Lung (tissue), 16 donors: ENCODE data around the gene AFG1L. TPM values are rescaled to one million over a fixed set of nuclear protein-coding genes. Genes with fewer than 3 reads are reported as not detected.
"Not testable (repeated sequence)": the region's sequence is repeated elsewhere in the genome, so short reads cannot be mapped to it uniquely, and the experiment has no call there.

ENCODE experiments used
- ATAC-seq: fragments of 200-7000 bp; cut with Tn5 transposase; one replicate; pipeline ENCODE4 v1.9.1; 2020; ENCODE audit warnings: moderate number of reproducible peaks; ENCODE audit not compliant: insufficient read depth, low FRiP score
- DNase-seq, 3 donors: peaks; one replicate each; pipeline ENCODE4 v3.0.0-alpha.2; 2013 to 2017
- H3K27ac ChIP-seq, 2 donors: one replicate each; pipeline ENCODE4 v1.5.1; 2013; ENCODE audit warnings: mild to moderate bottlenecking in 2 of 2, moderate library complexity in 2 of 2, control low read depth in 1 of 2, inconsistent platforms in 1 of 2, low read depth in 1 of 2, low read length in 1 of 2
- H3K27me3 ChIP-seq, 3 donors: one replicate each; pipeline ENCODE4 v1.5.1; 2013; ENCODE audit warnings: low read length in 2 of 3; ENCODE audit not compliant: control insufficient read depth in 3 of 3, insufficient read depth in 3 of 3
- H3K36me3 ChIP-seq, 4 donors: one replicate each; pipeline ENCODE4 v1.5.1; 2013; ENCODE audit warnings: low read length in 4 of 4, mild to moderate bottlenecking in 1 of 4, moderate library complexity in 1 of 4; ENCODE audit not compliant: control insufficient read depth in 4 of 4, insufficient read depth in 4 of 4
- H3K4me1 ChIP-seq, 5 donors: one replicate each; pipeline ENCODE4 v1.5.1; 2013; ENCODE audit warnings: low read length in 5 of 5, mild to moderate bottlenecking in 2 of 5, moderate library complexity in 1 of 5; ENCODE audit not compliant: control insufficient read depth in 5 of 5, insufficient read depth in 5 of 5
- H3K4me3 ChIP-seq: one replicate; pipeline ENCODE4 v1.5.1; 2013; ENCODE audit warnings: mild to moderate bottlenecking, control low read depth, moderate library complexity
- H3K9ac ChIP-seq, 2 donors: one replicate each; pipeline ENCODE4 v1.5.1; 2013; ENCODE audit warnings: low read length in 2 of 2, control low read depth in 1 of 2; ENCODE audit not compliant: insufficient read depth in 1 of 2
- H3K9me3 ChIP-seq, 4 donors: one replicate each; pipeline ENCODE4 v1.5.1; 2013; ENCODE audit warnings: low read length in 3 of 4, mild to moderate bottlenecking in 1 of 4, moderate library complexity in 1 of 4; ENCODE audit not compliant: control insufficient read depth in 4 of 4, insufficient read depth in 3 of 4
- CTCF ChIP-seq: IDR thresholded peaks from 2 replicates; pipeline ENCODE4 v1.5.1; 2012; ENCODE audit warnings: mild to moderate bottlenecking; ENCODE audit errors: control extremely low read depth, extremely low read depth
- WGBS, 2 donors: extraction: QIAGEN DNeasy Blood & Tissue Kit; methylation state at CpG; one replicate each; pipeline ENCODE4 v1.1.7; 2013; 5-methylcytosine and 5-hydroxymethylcytosine counted together
- long read RNA-seq, 5 donors: transcript quantifications; one replicate each; lab custom pipeline, GENCODE V29; 2026
- polyA plus RNA-seq, 2 donors: library from polyadenylated mRNA; stranded (reverse); fragments of 200-250 nt; gene quantifications; one replicate each; pipeline ENCODE4 v1.2.1, GENCODE V29; 2013
- total RNA-seq, 2 donors: library from RNA; depleted of rRNA in 1 of 2; stranded (reverse); fragments of >200 nt in 1 of 2; gene quantifications; one replicate each; pipeline ENCODE4 v1.2.1, GENCODE V29; 2014 to 2021
- donor health status: control.
- donor health status: control.
- donor health status: Bipolar disorder and iron deficiency.
- donor health status: healthy.
- donor health status: DM: yes; HTN: yes; CAD: no.

AFG1L gene
- total RNA-seq (1 to 10 TPM; 8.8 to 9.5 TPM), polyA plus RNA-seq (1 to 10 TPM; 2.0 to 2.1 TPM)
- long read RNA-seq, donor 1, full-length matches to known transcripts = 1 of 1 reads
- long read RNA-seq, donor 1, partial matches to known transcripts = 0 of 1 reads
- long read RNA-seq, donor 1, other reads (novel, unspliced or antisense) = 0 of 1 reads
- long read RNA-seq, donor 2, full-length matches to known transcripts = 1 of 1 reads
- long read RNA-seq, donor 2, partial matches to known transcripts = 0 of 1 reads
- long read RNA-seq, donor 2, other reads (novel, unspliced or antisense) = 0 of 1 reads
- long read RNA-seq, donor 3, full-length matches to known transcripts = 2 of 2 reads
- long read RNA-seq, donor 3, partial matches to known transcripts = 0 of 2 reads
- long read RNA-seq, donor 3, other reads (novel, unspliced or antisense) = 0 of 2 reads
- long read RNA-seq, donor 4 = 0 reads
- long read RNA-seq, donor 5, full-length matches to known transcripts = 1 of 1 reads
- long read RNA-seq, donor 5, partial matches to known transcripts = 0 of 1 reads
- long read RNA-seq, donor 5, other reads (novel, unspliced or antisense) = 0 of 1 reads

GRCh38 chr6:108294727-108295625 is at the start of gene AFG1L:
Gene AFG1L, plus strand, starts transcription at chr6:108295054. Its CDS starts 26 bp downstream, at chr6:108295080.
- ATAC-seq (peak; percentile 98), DNase-seq (peak; percentile 93 to 95 (median 94))
- 1% methylated on average over 46 of the region's 46 CpGs for WGBS, 2 donors
- Histone ChIP-seq H3K27ac (peak within 1 kb of the TSS; percentile 96 to 97), H3K4me1 (peaks cover 0 to 12% (median 4%) of the 10 kb centered on the region in 5 donors), H3K4me3 (peak within 1 kb of the TSS; percentile 80), H3K9ac (peak within 1 kb of the TSS; percentile 71 to 89), H3K9me3 (no peaks in the 10 kb centered on the region), H3K36me3 (no peaks in the 10 kb centered on the region), H3K27me3 (no peaks in the 10 kb centered on the region)
- no peak for TF ChIP-seq CTCF

- not testable (repeated sequence) for H3K9me3 ChIP-seq, H3K9ac ChIP-seq, H3K27ac ChIP-seq, DNase-seq, H3K4me3 ChIP-seq, H3K4me1 ChIP-seq, H3K27me3 ChIP-seq, ATAC-seq
- peaks cover 0 to 11% (median 3%) of the 10 kb centered on the region in 4 donors for H3K36me3 ChIP-seq
- 92 to 99% methylated on average over 7 of the region's 7 CpGs for WGBS, 2 donors
Observed at GRCh38 chr6:108245095-108245494, 49.8 kb upstream of the AFG1L start.

GRCh38 chr6:108247965-108248536 is 46.8 kb upstream of the AFG1L start:
- DNase-seq = no peak
- no peak for ATAC-seq
- no peak for TF ChIP-seq CTCF
- Histone ChIP-seq H3K9me3 (no peaks in the 10 kb centered on the region), H3K4me1 (peaks cover 0 to 14% (median 0%) of the 10 kb centered on the region in 5 donors), H3K27ac (no peak overlapping the region), H3K36me3 (peaks cover 0 to 7% (median 3%) of the 10 kb centered on the region in 4 donors), H3K4me3 (no peak overlapping the region), H3K27me3 (no peaks in the 10 kb centered on the region), H3K9ac (no peak overlapping the region)
- WGBS, 2 donors = 89 to 94% methylated on average over 1 of the region's 1 CpG
